Ascending aorta (tissue), 2 donors: ENCODE data around the gene GMPPB. TPM values are rescaled to one million over a fixed set of nuclear protein-coding genes. Genes with fewer than 3 reads are reported as not detected.

Source experiments
- DNase-seq, 2 donors: peaks; one replicate each; pipeline ENCODE4 v3.0.0-alpha.2; 2019; ENCODE audit warnings: low spot score in 2 of 2
- H3K27ac ChIP-seq, 2 donors: fragments of 200-600 bp; sonication (generic); one replicate each; pipeline ENCODE4 v1.5.1; 2016 to 2017; ENCODE audit warnings: mild to moderate bottlenecking in 1 of 2
- H3K27me3 ChIP-seq: fragments of 200-600 bp; sonication (generic); one replicate; pipeline ENCODE4 v1.5.1; 2017
- H3K36me3 ChIP-seq, 2 donors: fragments of 200-600 bp; sonication (generic); one replicate each; pipeline ENCODE4 v1.5.1; 2016
- H3K4me1 ChIP-seq, 2 donors: fragments of 200-600 bp; sonication (generic); one replicate each; pipeline ENCODE4 v1.5.1; 2016 to 2017; ENCODE audit warnings: mild to moderate bottlenecking in 1 of 2
- H3K4me3 ChIP-seq, 2 donors: fragments of 200-600 bp; sonication (generic); one replicate each; pipeline ENCODE4 v1.5.1; 2016 to 2017; ENCODE audit warnings: mild to moderate bottlenecking in 1 of 2
- H3K9me3 ChIP-seq, 2 donors: fragments of 200-600 bp; sonication (generic); one replicate each; pipeline ENCODE4 v1.5.1; 2016
- CTCF ChIP-seq, 3 experiments: fragments of 200-600 bp in 2 of 3; fragments of 450-650 bp in 1 of 3; sonication (generic) in 2 of 3; IDR thresholded peaks; one replicate each; pipeline ENCODE4 v1.5.1; 2016 to 2019; ENCODE audit warnings: antibody characterized with exemption in 3 of 3, mild to moderate bottlenecking in 1 of 3, moderate library complexity in 1 of 3
- intact Hi-C: fragments of 100-400 bp; cut with DNase I; formaldehyde crosslinking; loops from one replicate; pipeline ENCODE4 v1.15.1; 2023
- total RNA-seq: library from RNA; depleted of rRNA; stranded (reverse); fragments of >200 nt; gene quantifications from one replicate; pipeline ENCODE4 v1.1.0, GENCODE V29; 2016

The GMPPB gene
- total RNA-seq, 1 donor from 2014 or later: 16.4 TPM

DNA sequence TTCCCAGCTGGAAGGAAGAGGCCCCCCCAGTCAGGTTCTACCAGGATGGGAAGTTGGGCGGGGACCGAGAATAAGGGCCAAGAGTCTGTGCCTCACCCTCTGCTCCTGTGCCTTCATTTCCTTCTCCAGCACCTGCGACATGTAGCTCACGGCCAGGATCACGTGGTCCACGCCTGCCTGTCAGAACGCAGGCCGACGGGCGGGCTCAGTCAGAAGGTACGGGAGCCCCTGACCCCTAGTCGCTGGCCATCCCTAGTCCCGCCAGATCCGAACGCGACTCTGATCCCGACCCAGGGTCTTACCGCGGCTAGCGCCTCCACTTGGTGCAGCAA lies 489 bp downstream of the GMPPB start:
- Histone ChIP-seq H3K27ac (peak overlapping the region; percentile 93 to 97), H3K36me3 (peaks cover 23 to 53% of the 10 kb centered on the region in 2 donors), H3K4me1 (peaks cover 19 to 24% of the 10 kb centered on the region in 2 donors), H3K27me3 (no peaks in the 10 kb centered on the region), H3K4me3 (peak overlapping the region; percentile 86 to 98), H3K9me3 (no peaks in the 10 kb centered on the region)
- TF ChIP-seq CTCF (IDR thresholded peaks at IDR 0.05): no peak
- peak in 1 of 2 donors; percentile 82 for DNase-seq
- intact Hi-C loops: loop anchor here (1.0 to 10.0 kb wide), 2 partner anchors 34 to 132 kb away; partner anchors contain the start of genes MST1, RNF123 and TRAIP

- Histone ChIP-seq H3K4me1 (peaks cover 19 to 24% of the 10 kb centered on the region in 2 donors), H3K4me3 (peak overlapping the region; percentile 86 to 98), H3K36me3 (peaks cover 20 to 49% of the 10 kb centered on the region in 2 donors), H3K27ac (peak overlapping the region; percentile 93 to 97), H3K9me3 (no peaks in the 10 kb centered on the region), H3K27me3 (no peaks in the 10 kb centered on the region)
- DNase-seq: no peak
- TF ChIP-seq CTCF (IDR thresholded peaks at IDR 0.05): no peak
- intact Hi-C loops: loop anchor here (1.0 to 10.0 kb wide), 2 partner anchors 34 to 132 kb away; partner anchors contain the start of genes MST1, RNF123 and TRAIP
Measured at GRCh38 chr3:49722896-49723295, 855 bp downstream of the GMPPB start.

DNA sequence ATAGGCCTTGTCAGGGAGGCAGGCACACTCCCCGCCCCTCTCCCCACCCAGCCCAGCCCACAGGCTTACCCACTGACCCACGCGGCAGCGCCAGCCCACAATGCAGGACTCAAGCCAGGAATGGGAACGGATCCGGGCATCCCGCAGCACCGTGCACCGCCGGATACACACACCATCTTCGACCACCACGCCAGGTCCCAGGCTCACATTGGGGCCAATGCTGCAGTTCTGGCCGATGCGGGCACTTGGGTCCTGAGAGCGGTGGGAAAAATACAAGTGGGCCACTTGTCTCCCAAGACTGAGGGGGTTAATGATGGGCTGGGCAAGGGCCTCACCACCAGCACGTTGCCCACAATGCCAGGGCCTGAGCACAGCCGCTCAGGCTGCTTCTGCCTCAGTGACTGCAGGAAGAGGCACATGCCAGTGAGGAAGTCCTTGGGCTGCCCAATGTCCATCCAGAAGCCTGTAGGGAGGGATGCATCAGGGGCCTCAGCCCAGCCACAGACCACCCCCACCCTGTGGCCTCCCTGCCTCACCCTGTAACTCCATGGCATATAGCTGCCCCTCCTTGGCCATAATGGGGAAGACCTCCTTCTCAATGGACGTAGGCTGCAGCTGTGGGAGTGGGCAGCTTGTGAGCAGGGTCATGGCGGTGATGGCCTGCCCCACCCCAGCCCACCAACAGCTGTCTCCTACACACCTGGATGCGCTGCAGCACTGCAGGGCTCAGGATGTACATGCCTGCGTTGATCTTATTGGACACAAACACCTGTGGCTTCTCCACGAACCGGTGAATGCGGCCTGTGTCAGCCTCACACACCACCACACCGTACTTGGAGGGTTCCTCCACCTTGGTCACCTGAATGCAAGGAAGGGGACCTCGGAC lies 1.6 kb downstream of the GMPPB start:
- Histone ChIP-seq H3K9me3 (no peaks in the 10 kb centered on the region), H3K4me1 (peaks cover 19 to 24% of the 10 kb centered on the region in 2 donors), H3K27me3 (no peaks in the 10 kb centered on the region), H3K27ac (peak overlapping the region in 1 of 2 donors; percentile 93), H3K36me3 (peaks cover 13 to 41% of the 10 kb centered on the region in 2 donors), H3K4me3 (peak overlapping the region in 1 of 2 donors; percentile 98)
- DNase-seq: peak in 1 of 2 donors; percentile 51
- TF ChIP-seq CTCF (IDR thresholded peaks at IDR 0.05): no peak
- intact Hi-C loops: loop anchor here (10.0 kb wide), 1 partner anchor 133 kb away; the partner anchor contains the start of gene TRAIP

DNA sequence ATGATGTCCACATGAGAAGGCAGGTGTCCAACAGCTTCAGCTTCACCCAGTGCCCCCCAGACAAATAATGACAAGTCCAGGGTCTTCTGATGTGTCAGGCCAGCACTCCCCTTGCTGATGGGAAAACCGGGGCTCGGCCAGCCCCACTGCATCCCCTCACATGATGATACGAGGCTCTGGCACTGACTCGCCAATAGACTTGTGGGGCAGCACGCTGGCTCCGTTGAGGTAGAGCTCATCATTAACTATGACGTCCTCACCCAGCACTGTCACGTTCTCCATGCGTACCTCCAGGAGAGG lies 2.2 kb downstream of the GMPPB start:
- intact Hi-C loops: loop anchor here (10.0 kb wide), 1 partner anchor 133 kb away; the partner anchor contains the start of gene TRAIP
- Histone ChIP-seq H3K9me3 (no peaks in the 10 kb centered on the region), H3K27me3 (no peaks in the 10 kb centered on the region), H3K36me3 (peaks cover 8 to 39% of the 10 kb centered on the region in 2 donors), H3K4me3 (no peak overlapping the region), H3K27ac (no peak overlapping the region), H3K4me1 (peaks cover 19 to 24% of the 10 kb centered on the region in 2 donors)
- TF ChIP-seq CTCF (IDR thresholded peaks at IDR 0.05): no peak
- peak in 1 of 2 donors; percentile 56 for DNase-seq

DNA sequence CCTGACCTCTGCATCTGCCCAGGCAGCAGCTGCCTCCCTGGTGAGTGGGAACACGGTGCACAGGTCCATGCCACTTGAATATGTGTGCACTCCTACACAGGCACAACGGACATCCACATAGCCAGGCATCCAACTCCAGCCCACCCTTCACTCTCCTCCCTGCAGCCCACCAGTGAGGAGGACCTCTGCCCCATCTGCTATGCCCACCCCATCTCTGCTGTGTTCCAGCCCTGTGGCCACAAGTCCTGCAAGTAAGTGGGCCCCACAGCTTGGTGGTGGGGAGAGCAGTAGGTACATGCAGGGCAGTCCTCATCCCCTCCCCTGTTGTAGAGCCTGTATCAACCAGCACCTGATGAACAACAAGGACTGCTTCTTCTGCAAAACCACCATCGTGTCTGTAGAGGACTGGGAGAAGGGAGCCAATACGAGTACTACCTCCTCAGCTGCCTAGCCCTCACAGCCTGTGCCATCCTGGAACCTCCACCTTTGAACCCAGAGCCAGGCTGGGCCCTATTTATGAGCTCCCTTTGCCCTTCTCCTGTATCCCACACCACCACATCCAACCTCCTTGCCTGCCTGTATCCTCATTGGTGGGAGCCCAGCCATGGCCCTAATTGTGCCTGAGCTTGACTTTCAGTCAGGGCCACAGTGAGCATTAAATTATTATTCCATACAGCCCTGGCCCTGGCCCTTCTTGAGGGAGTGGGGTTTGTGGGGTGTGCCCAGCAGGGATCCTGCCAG lies 2.7 kb downstream of the GMPPB start:
- no peaks in the 10 kb centered on the region for H3K9me3 ChIP-seq
- no peaks in the 10 kb centered on the region for H3K27me3 ChIP-seq
- TF ChIP-seq CTCF (IDR thresholded peaks at IDR 0.05): no peak
- no peak overlapping the region for H3K27ac ChIP-seq
- intact Hi-C loops: loop anchor here (10.0 kb wide), 1 partner anchor 134 kb away; the partner anchor contains the start of gene TRAIP
- H3K36me3 ChIP-seq: peaks cover 7 to 38% of the 10 kb centered on the region in 2 donors
- no peak overlapping the region for H3K4me3 ChIP-seq
- peaks cover 19 to 24% of the 10 kb centered on the region in 2 donors for H3K4me1 ChIP-seq
- peak in 1 of 2 donors; percentile 60 for DNase-seq
